ENCODE results near the gene FOXL3.
A peak's percentile ranks its signal among the peaks of the same experiment; 100 is the strongest.
"Not testable (repeated sequence)": the region's sequence is repeated elsewhere in the genome, so short reads cannot be mapped to it uniquely, and the experiment has no call there.

FOXL3 gene

GRCh38 chr7:330511-331230 is 40.7 kb downstream of the FOXL3 start:
- POLR2A ChIA-PET = interaction anchor here (0.6 to 1.0 kb wide), 2 partner anchors 372 to 486 kb away, joined by 3 read pairs; no protein-coding TSS in a partner anchor
- CTCF ChIA-PET = interaction anchor here (0.6 kb wide), 1 partner anchor 9 kb away, joined by 3 read pairs; no protein-coding TSS in a partner anchor
- DNase-seq (ENCODE audit: extremely low spot score) = no peak
- no peak for TF ChIP-seq SUZ12 (IDR thresholded peaks at IDR 0.05)
- no peak for TF ChIP-seq SP1 (IDR thresholded peaks at IDR 0.05)
- TF ChIP-seq FOXK2 (IDR thresholded peaks at IDR 0.05) = no peak
- TF ChIP-seq ARNT (IDR thresholded peaks at IDR 0.05) = no peak

GRCh38 chr7:332020-332517 is 42.1 kb downstream of the FOXL3 start:
- TF ChIP-seq FOXM1 (IDR thresholded peaks at IDR 0.05; ENCODE audit: borderline replicate concordance) = no peak
- no peak for TF ChIP-seq TARDBP (IDR thresholded peaks at IDR 0.05)
- TF ChIP-seq, protein P1, sequence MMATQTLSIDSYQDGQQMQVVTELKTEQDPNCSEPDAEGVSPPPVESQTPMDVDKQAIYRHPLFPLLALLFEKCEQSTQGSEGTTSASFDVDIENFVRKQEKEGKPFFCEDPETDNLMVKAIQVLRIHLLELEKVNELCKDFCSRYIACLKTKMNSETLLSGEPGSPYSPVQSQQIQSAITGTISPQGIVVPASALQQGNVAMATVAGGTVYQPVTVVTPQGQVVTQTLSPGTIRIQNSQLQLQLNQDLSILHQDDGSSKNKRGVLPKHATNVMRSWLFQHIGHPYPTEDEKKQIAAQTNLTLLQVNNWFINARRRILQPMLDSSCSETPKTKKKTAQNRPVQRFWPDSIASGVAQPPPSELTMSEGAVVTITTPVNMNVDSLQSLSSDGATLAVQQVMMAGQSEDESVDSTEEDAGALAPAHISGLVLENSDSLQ (IDR thresholded peaks at IDR 0.05) = no peak
- no peak for TF ChIP-seq BHLHE40 (IDR thresholded peaks at IDR 0.05; ENCODE audit: borderline replicate concordance)
- TF ChIP-seq CTBP1 (IDR thresholded peaks at IDR 0.05; ENCODE audit: borderline replicate concordance) = no peak
- TF ChIP-seq ARNT (IDR thresholded peaks at IDR 0.05) = no peak
- TF ChIP-seq NFRKB (IDR thresholded peaks at IDR 0.05) = no peak
- TF ChIP-seq ELF4 (IDR thresholded peaks at IDR 0.05) = no peak
- no peak for TF ChIP-seq L3MBTL2 (conservative IDR thresholded peaks at IDR 0.05)
- no peak for TF ChIP-seq HDGF (IDR thresholded peaks at IDR 0.05; ENCODE audit: borderline replicate concordance)
- TF ChIP-seq LEF1 (IDR thresholded peaks at IDR 0.05; ENCODE audit: borderline replicate concordance) = no peak
- no peak for TF ChIP-seq FOXA1 (IDR thresholded peaks at IDR 0.05)
- TF ChIP-seq SP1 (IDR thresholded peaks at IDR 0.05) = no peak
- TF ChIP-seq FOXK2 (IDR thresholded peaks at IDR 0.05) = no peak
- POLR2A ChIA-PET = no interaction called here
- CTCF ChIA-PET = interaction anchor here (0.7 kb wide), 1 partner anchor 72 kb away, joined by 3 read pairs; no protein-coding TSS in a partner anchor
- no peak for DNase-seq (ENCODE audit: extremely low spot score)

- TF ChIP-seq ARNT (IDR thresholded peaks at IDR 0.05) = no peak
- TF ChIP-seq L3MBTL2 (conservative IDR thresholded peaks at IDR 0.05) = peak; percentile 59
- no peak for TF ChIP-seq SP1 (IDR thresholded peaks at IDR 0.05)
- TF ChIP-seq FOXM1 (IDR thresholded peaks at IDR 0.05; ENCODE audit: borderline replicate concordance) = peak; percentile 57; the same call in 1 of the 2 replicates
- no peak for TF ChIP-seq LEF1 (IDR thresholded peaks at IDR 0.05; ENCODE audit: borderline replicate concordance)
- TF ChIP-seq BHLHE40 (IDR thresholded peaks at IDR 0.05; ENCODE audit: borderline replicate concordance) = no peak
- POLR2A ChIA-PET = no interaction called here
- CTCF ChIA-PET = interaction anchor here (0.6 kb wide), 1 partner anchor 39 kb away, joined by 3 read pairs; no protein-coding TSS in a partner anchor
- peak; percentile 88 for DNase-seq (ENCODE audit: extremely low spot score)
These were observed 42.8 kb downstream of the FOXL3 start for GRCh38 chr7:332646-333392.

DNA sequence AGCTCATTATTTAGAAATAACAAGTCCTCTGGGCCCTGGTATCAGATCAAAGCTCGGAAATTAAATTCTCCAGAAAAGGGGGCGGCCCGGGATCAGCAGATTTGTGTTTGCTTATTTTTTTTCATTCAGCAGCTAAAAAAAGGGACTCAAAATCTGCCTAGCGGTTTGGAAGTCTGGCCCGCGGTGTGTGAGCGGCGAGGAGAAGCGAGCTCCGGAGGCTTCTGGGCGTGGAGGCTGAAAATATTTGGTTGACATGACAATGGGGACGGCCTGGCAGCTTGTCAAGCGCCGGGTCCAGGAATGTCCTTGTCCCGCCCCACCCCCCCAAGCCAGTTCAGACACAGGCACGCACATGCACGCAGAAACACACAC is 43.4 kb downstream of the FOXL3 start:
- ChIA-PET POLR2A (no interaction called here), CTCF (interaction anchor here (0.6 kb wide), 1 partner anchor 38 kb away, joined by 3 read pairs; no protein-coding TSS in a partner anchor)
- TF ChIP-seq SUZ12 (IDR thresholded peaks at IDR 0.05) = no peak
- TF ChIP-seq LEF1 (IDR thresholded peaks at IDR 0.05; ENCODE audit: borderline replicate concordance) = no peak
- no peak for DNase-seq (ENCODE audit: extremely low spot score)

DNA sequence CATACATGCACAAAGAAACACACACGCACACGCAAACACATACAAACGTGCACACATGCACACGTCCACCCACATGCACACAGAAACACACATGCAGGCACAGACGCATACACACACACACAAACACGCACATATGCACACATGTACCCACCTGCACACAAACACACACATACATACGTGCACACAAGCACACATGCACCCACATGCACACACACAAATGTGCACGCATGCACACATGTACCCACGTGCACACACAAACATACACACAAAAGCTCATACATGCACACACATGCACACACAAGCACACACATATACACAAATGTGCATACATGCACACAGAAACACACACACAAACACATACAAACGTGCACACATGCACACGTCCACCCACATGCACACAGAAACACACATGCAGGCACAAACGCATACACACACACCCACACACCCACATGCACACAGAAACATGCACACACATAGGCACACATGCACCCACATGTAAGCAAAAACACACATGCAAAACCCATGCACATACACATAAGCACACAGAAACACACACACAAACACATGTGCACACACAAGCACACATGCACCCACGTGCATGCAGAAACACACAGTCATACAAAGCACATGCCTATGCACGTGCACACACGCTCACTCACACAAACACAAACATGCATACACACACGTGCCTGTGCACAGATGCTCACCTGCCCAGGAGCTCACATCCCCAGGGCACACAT is 44.8 kb downstream of the FOXL3 start:
- CTCF ChIA-PET = no interaction called here
- POLR2A ChIA-PET = no interaction called here
- DNase-seq (ENCODE audit: extremely low spot score) = no peak
- TF ChIP-seq LEF1 (IDR thresholded peaks at IDR 0.05; ENCODE audit: borderline replicate concordance) (no peak), BHLHE40 (IDR thresholded peaks at IDR 0.05; ENCODE audit: borderline replicate concordance) (no peak), TARDBP (IDR thresholded peaks at IDR 0.05) (no peak), HDGF (IDR thresholded peaks at IDR 0.05; ENCODE audit: borderline replicate concordance) (no peak), ARNT (IDR thresholded peaks at IDR 0.05) (no peak)

- DNase-seq (ENCODE audit: extremely low spot score) = no peak
- CTCF ChIA-PET = no interaction called here
- POLR2A ChIA-PET = no interaction called here
- TF ChIP-seq LEF1 (IDR thresholded peaks at IDR 0.05; ENCODE audit: borderline replicate concordance) = no peak
- TF ChIP-seq CTBP1 (IDR thresholded peaks at IDR 0.05; ENCODE audit: borderline replicate concordance) = no peak
- no peak for TF ChIP-seq ZNF384 (IDR thresholded peaks at IDR 0.05)
- TF ChIP-seq NFRKB (IDR thresholded peaks at IDR 0.05) = no peak
- TF ChIP-seq SP1 (IDR thresholded peaks at IDR 0.05) = no peak
- no peak for TF ChIP-seq FOXA1 (IDR thresholded peaks at IDR 0.05)
- no peak for TF ChIP-seq BHLHE40 (IDR thresholded peaks at IDR 0.05; ENCODE audit: borderline replicate concordance)
- TF ChIP-seq, protein P1 (IDR thresholded peaks at IDR 0.05) = no peak
- TF ChIP-seq TARDBP (IDR thresholded peaks at IDR 0.05) = no peak
- TF ChIP-seq FOXM1 (IDR thresholded peaks at IDR 0.05; ENCODE audit: borderline replicate concordance) = no peak
- TF ChIP-seq FOXK2 (IDR thresholded peaks at IDR 0.05) = no peak
- TF ChIP-seq ARNT (IDR thresholded peaks at IDR 0.05) = no peak
- TF ChIP-seq L3MBTL2 (conservative IDR thresholded peaks at IDR 0.05) = no peak
- no peak for TF ChIP-seq HDGF (IDR thresholded peaks at IDR 0.05; ENCODE audit: borderline replicate concordance)
- no peak for TF ChIP-seq ELF4 (IDR thresholded peaks at IDR 0.05)
These were observed 45.6 kb downstream of the FOXL3 start for GRCh38 chr7:335358-336148.

DNA sequence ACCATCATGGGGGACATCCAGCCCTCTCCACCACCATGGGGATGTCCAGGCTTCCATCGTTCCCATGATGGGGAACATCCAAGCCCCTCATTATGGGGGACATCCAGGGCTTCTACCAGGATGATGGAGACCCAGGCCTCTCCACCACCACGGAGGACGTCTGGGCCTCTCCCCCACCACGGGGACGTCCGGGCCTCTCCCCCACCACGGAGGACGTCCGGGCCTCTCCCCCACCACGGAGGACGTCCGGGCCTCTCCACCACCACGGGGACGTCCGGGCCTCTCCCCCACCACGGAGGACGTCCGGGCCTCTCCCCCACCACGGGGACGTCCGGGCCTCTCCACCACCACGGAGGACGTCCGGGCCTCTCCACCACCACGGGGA is 46.2 kb downstream of the FOXL3 start:
- CTCF ChIA-PET; POLR2A ChIA-PET; DNase-seq (ENCODE audit: extremely low spot score): not testable (repeated sequence)

All from HEK293T (cell line).